ENCODE results near the gene TES.

Gene TES

DNA sequence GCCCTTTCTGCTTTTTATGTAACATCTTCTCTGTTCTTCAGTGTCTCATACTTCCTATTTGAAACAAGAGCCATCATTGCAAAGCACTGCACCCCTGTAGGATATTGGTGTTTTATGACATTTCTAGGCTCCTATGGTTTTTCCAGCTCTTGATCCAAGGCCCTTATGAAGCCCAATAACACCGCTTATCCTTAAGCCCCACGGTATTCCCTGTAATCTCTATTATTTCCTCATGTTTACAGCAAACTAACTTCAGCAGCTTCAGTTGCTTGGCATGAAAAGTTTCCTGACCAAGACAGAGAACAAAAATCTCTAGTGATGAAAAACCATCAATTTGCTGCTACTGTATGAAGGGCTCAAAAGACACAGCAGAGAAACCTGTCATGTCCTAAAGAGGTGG is 34.1 kb upstream of the TES start:
- DNase-seq (ENCODE audit: low read depth) = no peak
- TF ChIP-seq, protein P1, sequence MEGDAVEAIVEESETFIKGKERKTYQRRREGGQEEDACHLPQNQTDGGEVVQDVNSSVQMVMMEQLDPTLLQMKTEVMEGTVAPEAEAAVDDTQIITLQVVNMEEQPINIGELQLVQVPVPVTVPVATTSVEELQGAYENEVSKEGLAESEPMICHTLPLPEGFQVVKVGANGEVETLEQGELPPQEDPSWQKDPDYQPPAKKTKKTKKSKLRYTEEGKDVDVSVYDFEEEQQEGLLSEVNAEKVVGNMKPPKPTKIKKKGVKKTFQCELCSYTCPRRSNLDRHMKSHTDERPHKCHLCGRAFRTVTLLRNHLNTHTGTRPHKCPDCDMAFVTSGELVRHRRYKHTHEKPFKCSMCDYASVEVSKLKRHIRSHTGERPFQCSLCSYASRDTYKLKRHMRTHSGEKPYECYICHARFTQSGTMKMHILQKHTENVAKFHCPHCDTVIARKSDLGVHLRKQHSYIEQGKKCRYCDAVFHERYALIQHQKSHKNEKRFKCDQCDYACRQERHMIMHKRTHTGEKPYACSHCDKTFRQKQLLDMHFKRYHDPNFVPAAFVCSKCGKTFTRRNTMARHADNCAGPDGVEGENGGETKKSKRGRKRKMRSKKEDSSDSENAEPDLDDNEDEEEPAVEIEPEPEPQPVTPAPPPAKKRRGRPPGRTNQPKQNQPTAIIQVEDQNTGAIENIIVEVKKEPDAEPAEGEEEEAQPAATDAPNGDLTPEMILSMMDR (conservative IDR thresholded peaks at IDR 0.05; ENCODE audit: low read depth, low read length) = no peak
- H3K4me3 ChIP-seq (ENCODE audit: low read length) = no peak overlapping the region

DNA sequence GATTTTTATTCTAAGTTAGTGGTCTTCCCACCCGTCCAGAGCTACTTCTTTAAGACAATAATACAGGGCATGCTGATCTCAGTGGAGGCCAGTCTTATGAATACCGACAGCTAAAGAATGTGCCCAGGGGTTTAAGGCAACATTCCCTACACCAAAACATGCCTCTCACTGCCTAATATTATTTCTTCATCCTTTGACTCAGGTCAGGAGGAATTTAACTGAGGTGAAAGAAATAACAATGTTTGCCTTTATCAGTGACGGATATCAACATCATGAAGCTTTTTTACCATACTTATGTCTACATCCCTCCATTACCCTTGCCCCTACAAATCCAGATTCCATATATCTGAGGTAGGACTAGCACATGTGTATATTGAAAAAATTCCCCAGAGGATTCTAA is 33.3 kb upstream of the TES start:
- TF ChIP-seq, protein P1 (conservative IDR thresholded peaks at IDR 0.05; ENCODE audit: low read depth, low read length) = no peak
- H3K4me3 ChIP-seq (ENCODE audit: low read length) = no peak overlapping the region
- peak; percentile 70 for DNase-seq (ENCODE audit: low read depth)

DNA sequence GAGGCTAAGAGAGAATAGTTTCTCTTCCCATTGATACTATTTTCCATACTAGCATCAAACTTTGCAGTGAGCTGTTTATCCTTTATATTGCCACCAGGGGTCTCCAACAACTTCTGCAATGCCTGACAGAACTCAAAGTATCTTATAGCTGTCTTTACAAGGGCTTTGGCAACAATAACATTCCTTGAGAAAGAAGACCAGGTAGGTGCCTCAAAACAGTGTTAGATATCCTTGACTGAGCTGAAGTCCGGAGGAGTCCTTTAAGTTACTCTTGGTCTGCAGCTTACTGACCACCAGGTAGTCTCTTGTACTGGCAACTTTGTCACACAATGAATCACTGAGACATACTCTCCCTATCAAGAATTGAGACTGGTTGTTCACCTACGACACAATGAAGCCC is 30.0 kb upstream of the TES start:
- no peak overlapping the region for H3K4me3 ChIP-seq (ENCODE audit: low read length)
- TF ChIP-seq, protein P1 (conservative IDR thresholded peaks at IDR 0.05; ENCODE audit: low read depth, low read length) = peak; percentile 78
- no peak for DNase-seq (ENCODE audit: low read depth)

DNA sequence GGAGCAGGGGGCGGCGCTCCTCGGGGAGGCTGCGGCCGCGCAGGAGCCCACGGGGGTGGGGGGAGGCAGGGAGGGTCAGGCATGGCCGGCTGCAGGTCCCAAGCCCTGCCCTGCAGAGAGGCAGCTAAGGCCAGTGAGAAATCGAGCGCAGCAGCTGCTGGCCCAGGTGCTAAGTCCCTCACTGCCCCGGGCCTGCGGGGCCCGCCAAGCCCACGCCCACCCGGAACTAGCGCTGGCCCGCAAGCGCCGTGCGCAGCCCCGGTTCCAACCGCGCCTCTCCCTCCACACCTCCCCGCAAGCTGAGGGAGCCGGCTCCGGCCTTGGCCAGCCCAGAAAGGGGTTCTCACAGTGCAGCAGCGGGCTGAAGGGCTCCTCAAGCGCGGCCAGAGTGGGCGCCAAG is 28.3 kb upstream of the TES start:
- DNase-seq (ENCODE audit: low read depth) = no peak
- no peak overlapping the region for H3K4me3 ChIP-seq (ENCODE audit: low read length)
- TF ChIP-seq, protein P1 (conservative IDR thresholded peaks at IDR 0.05; ENCODE audit: low read depth, low read length) = no peak

DNA sequence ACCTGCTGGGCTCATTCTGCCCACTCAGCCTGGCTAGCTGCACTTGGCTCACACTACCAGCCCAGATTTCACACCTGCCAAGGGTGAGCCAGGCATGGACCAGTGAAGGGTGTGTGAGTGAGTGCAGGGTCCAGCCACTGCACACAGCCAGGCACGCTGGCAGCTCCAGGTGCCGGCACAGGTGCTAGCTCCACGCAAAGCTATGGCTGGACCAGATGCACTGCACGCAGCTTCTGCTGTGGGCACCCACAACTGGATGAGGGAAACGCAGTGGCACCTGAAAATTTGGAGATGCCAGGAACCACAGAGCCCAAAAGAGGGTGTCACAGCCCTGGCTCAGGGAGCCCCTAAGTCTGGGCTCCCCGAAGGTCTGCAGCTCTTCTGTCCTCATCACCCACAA is 24.9 kb upstream of the TES start:
- no peak for DNase-seq (ENCODE audit: low read depth)
- TF ChIP-seq, protein P1 (conservative IDR thresholded peaks at IDR 0.05; ENCODE audit: low read depth, low read length) = no peak
- no peak overlapping the region for H3K4me3 ChIP-seq (ENCODE audit: low read length)

DNA sequence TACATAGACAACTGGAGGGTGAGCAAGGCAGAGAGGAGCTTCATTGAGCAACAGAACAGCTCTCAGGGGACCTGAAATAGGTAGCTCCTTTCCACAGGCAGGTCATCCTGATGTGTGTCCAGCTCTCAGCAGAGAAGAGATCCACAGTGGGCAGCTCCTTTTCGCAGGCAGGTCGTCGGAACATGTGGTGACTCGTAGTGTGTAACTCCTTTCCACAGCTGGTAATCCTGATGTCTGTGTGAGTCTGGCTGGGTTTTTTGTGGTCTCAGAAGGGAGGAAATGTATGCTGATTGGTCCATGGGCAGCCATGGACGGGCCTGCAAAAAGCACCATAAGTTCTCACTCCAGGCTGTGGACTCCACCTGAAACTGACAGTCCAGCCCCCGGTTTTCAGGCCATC is 24.4 kb upstream of the TES start:
- H3K4me3 ChIP-seq (ENCODE audit: low read length) = no peak overlapping the region
- DNase-seq (ENCODE audit: low read depth) = no peak
- TF ChIP-seq, protein P1 (conservative IDR thresholded peaks at IDR 0.05; ENCODE audit: low read depth, low read length) = no peak

DNA sequence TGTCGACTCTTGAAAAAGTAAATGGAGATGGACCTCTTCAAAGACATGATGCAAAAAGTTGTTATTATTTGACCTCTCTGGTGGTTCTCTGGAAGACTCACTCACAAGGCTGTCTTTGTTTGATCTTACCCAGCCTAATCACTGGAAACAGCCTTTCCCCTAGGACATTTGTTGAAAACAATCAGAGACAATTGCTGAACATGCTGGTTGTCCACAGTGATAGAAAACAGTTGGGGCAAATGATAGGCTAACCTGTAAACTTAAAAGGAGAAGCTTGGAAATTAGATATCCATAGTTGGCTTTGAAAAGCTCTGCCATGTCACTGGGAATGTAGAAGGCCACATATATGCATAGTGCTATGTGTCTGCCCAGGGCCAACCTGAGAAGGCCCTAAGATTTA is 22.9 kb upstream of the TES start:
- H3K4me3 ChIP-seq (ENCODE audit: low read length) = no peak overlapping the region
- no peak for DNase-seq (ENCODE audit: low read depth)
- TF ChIP-seq, protein P1 (conservative IDR thresholded peaks at IDR 0.05; ENCODE audit: low read depth, low read length) = no peak
